Right ventricle myocardium inferior (tissue), 1 donor: ENCODE measurements around the gene DUSP23. TPM values are rescaled to one million over a fixed set of nuclear protein-coding genes. Genes with fewer than 3 reads are reported as not detected.

ENCODE experiments used
- ATAC-seq: fragments of 200-7000 bp; cut with Tn5 transposase; one replicate; pipeline ENCODE4 v1.9.1; 2020; ENCODE audit warnings: mild to moderate bottlenecking, moderate library complexity
- DNase-seq: peaks from one replicate; pipeline ENCODE4 v3.0.0; 2021; ENCODE audit errors: missing footprints
- intact Hi-C: fragments of 100-400 bp; cut with DNase I; formaldehyde crosslinking; loops from one replicate; pipeline ENCODE4 v1.11.0; 2022
- total RNA-seq: library from RNA; stranded (reverse); fragmentation: NEBNext Ultra II Directional; extraction: Animal tissue kit (Norgen Biotek cat#: 25700); gene quantifications from one replicate; pipeline ENCODE4 v1.2.1, GENCODE V29; 2021
- donor health status: DM: no; HTN: yes; CAD: no; lungs with severe emphysema.

The DUSP23 gene
- total RNA-seq, 1 donor from 2014 or later = 21.3 TPM

GRCh38 chr1:159823406-159823805, 42.6 kb downstream of the DUSP23 start:
- ATAC-seq (no peak), DNase-seq (no peak)
- intact Hi-C loops = no loop called here

- ATAC-seq (no peak), DNase-seq (no peak)
- intact Hi-C loops = no loop called here
These were observed 44.8 kb downstream of the DUSP23 start for GRCh38 chr1:159825564-159825963.

- intact Hi-C loops = no loop called here
- no peak for DNase-seq
- ATAC-seq = peak; percentile 29
These were observed 45.8 kb downstream of the DUSP23 start, which contains the start of gene SLAMF8 for GRCh38 chr1:159826441-159827101. TSS of gene SLAMF8 (plus strand) at chr1:159826873. CDS start at chr1:159826899, 26 bp downstream.

GRCh38 chr1:159827102-159827490, 46.3 kb downstream of the DUSP23 start:
- DNase-seq (no peak), ATAC-seq (no peak)
- intact Hi-C loops = no loop called here

GRCh38 chr1:159827549-159827948, 46.8 kb downstream of the DUSP23 start:
- intact Hi-C loops = no loop called here
- no peak for DNase-seq
- ATAC-seq = no peak

- DNase-seq (no peak), ATAC-seq (no peak)
- intact Hi-C loops = no loop called here
These were observed 47.4 kb downstream of the DUSP23 start for GRCh38 chr1:159828176-159828575.

- intact Hi-C loops = no loop called here
- ATAC-seq = no peak
- DNase-seq = no peak
These were observed 48.0 kb downstream of the DUSP23 start for GRCh38 chr1:159828581-159829272.

GRCh38 chr1:159829273-159829634, 48.5 kb downstream of the DUSP23 start:
- ATAC-seq = peak; percentile 85
- intact Hi-C loops = no loop called here

GRCh38 chr1:159829822-159830465, 49.2 kb downstream of the DUSP23 start:
- intact Hi-C loops = no loop called here
- ATAC-seq (peak; percentile 58), DNase-seq (no peak)

More at GRCh38 chr1:159829273-159829634, 48.5 kb downstream of the DUSP23 start:
- DNase-seq = peak; percentile 77

GRCh38 chr1:159830722-159831121, 50.0 kb downstream of the DUSP23 start:
- intact Hi-C loops = no loop called here
- ATAC-seq (no peak), DNase-seq (peak; percentile 76)

- intact Hi-C loops = no loop called here
- no peak for ATAC-seq
- no peak for DNase-seq
These were observed 50.8 kb downstream of the DUSP23 start for GRCh38 chr1:159831412-159832141.

Other genes starting within 250 kb of the DUSP23 start
- gene OR10J5, start 245.0 kb upstream of the DUSP23 start, total RNA-seq = not detected
- not detected for gene APCS, start 193.1 kb upstream of the DUSP23 start, total RNA-seq
- not detected for gene CRP, start 66.4 kb upstream of the DUSP23 start, total RNA-seq
- 0.57 TPM for gene FCRL6, start 21.4 kb downstream of the DUSP23 start, total RNA-seq
- 1.6 TPM for gene SLAMF8, start 45.9 kb downstream of the DUSP23 start, total RNA-seq
- gene VSIG8, start 81.7 kb downstream of the DUSP23 start, total RNA-seq = not detected
- 1.0 TPM for gene CFAP45, start 119.2 kb downstream of the DUSP23 start, total RNA-seq
- 143 TPM for gene TAGLN2, start 144.5 kb downstream of the DUSP23 start, total RNA-seq
- 0.30 TPM for gene IGSF9, start 164.7 kb downstream of the DUSP23 start, total RNA-seq
- gene SLAMF9, start 173.3 kb downstream of the DUSP23 start, total RNA-seq = not detected